GM19467 (cell line): ENCODE measurements around the gene SCN4A.
A peak's percentile ranks its signal among the peaks of the same experiment; 100 is the strongest.

Source experiments
- ATAC-seq: cut with Tn5 transposase; IDR thresholded peaks from one replicate; pipeline ENCODE4 v1.9.1; 2021; ENCODE audit warnings: mild to moderate bottlenecking, moderate library complexity; ENCODE audit not compliant: unreplicated experiment

SCN4A gene

DNA sequence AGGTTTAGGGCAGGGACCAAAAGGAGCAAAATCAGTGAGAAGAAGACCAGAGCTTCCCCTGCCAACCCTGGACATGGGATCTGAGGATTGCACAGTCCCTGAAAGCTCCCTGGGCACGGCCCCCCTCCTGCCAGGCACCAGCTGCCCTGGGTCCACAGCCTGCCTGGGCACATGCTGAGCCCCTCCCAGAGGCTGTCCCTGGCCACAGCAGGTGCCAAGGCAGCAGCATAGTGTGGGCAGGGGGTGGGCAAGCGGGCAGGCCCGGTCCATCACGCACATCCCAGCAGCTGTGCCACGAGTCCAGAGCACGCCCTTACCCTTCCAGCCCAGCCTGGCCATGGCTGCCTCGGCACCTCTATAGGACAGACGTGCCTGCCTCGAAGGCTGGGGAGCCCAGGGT, 12.7 kb downstream of the SCN4A start:
- no peak for ATAC-seq

DNA sequence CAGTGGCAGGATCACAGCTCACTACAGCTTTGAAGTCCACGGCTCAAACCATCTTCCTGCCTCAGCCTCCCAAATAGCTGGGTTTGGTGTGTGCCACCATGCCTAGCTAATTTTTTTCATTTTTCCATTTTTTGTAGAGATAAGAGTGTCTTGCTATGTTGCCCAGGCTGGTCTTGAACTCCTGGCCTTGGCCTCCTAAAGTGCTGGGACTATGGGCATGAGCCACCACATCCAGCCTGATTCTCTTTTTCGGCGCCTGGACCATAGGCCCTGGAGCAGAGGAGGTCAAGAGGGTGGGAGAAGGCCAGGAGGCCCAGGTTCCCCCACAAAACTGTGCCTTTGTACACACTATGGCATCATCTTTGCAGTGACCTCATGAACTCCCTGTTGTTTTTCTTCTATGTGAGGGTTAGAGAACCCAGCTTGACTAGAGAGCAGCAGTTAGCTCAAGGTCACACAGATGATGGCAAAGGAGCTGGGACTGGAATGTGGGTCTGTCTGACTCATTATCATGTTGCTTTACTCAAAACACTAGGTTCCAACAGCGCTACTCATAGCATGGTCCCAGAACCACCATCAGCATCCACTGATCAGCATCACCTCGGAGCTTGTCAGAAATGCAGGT, 16.3 kb downstream of the SCN4A start:
- ATAC-seq: no peak

DNA sequence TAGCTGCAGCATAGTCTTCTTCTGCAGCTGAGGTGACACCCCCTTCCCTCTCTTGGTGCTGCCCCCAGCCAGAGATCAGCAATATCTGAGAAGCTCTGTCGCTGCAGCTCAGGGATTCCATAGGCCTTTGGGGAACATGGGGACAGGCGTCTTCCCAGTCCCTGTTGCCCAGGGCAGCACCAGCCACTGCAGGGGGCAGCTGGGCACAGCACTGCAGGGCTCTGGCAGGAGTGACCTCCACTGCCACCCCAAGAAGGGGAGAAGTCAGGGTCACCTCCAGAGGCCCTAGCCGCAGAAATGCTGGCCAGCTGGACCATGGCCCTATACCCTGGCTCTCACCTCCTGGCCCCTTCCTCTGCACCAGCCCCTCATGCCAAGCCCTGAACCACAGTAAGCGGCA, 16.9 kb downstream of the SCN4A start:
- no peak for ATAC-seq

DNA sequence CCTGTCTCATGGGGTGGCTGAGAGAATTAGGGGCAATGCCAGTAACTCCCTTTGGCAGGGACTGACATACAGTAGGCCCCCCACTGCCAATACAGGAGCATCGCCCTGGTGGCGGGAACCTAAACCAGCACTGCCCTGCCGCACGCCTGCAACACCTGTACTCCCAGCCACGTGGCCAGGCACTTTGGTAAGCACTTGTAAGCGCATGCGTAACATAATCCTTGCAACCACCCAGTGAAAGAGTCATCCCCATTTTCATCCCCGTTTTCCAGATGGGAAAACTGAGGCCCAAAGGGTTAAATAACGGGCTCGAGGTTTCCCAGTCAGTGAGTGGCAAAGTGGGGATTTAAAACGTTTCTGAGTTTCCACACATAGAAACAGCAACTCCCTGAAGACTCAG, 17.5 kb downstream of the SCN4A start:
- no peak for ATAC-seq

DNA sequence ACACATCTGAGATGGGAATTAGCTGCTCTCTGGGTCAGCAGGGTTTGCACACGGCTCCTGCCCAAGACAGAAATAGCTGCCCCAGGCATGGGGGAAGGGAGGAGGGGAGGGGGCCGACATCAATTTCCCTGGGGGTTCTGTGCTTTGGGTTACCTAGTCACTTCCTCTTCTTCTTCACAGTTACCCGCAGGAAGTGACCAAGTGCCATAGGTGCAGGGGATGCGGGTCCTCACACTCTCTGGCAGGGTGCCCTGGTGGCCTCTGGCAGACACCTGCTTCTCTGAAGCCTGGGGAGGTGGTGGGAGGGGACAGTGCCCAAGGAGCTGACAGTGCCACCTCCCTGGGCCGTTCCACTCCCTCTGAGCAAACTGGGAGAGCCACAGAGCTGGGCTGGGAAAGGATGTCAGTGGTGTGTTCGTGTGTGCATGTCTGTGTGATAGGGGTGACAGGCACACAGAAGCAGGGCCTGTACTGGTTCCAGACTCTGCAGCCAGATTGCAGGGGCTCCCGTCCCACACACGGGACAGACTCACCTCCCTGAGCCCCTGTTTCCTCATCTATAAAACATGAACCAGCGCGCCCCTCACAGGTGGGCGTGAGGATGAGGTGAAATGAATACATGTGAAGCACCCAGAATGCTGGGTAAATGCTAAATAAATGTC, 18.2 kb downstream of the SCN4A start:
- ATAC-seq: peak; percentile 70

DNA sequence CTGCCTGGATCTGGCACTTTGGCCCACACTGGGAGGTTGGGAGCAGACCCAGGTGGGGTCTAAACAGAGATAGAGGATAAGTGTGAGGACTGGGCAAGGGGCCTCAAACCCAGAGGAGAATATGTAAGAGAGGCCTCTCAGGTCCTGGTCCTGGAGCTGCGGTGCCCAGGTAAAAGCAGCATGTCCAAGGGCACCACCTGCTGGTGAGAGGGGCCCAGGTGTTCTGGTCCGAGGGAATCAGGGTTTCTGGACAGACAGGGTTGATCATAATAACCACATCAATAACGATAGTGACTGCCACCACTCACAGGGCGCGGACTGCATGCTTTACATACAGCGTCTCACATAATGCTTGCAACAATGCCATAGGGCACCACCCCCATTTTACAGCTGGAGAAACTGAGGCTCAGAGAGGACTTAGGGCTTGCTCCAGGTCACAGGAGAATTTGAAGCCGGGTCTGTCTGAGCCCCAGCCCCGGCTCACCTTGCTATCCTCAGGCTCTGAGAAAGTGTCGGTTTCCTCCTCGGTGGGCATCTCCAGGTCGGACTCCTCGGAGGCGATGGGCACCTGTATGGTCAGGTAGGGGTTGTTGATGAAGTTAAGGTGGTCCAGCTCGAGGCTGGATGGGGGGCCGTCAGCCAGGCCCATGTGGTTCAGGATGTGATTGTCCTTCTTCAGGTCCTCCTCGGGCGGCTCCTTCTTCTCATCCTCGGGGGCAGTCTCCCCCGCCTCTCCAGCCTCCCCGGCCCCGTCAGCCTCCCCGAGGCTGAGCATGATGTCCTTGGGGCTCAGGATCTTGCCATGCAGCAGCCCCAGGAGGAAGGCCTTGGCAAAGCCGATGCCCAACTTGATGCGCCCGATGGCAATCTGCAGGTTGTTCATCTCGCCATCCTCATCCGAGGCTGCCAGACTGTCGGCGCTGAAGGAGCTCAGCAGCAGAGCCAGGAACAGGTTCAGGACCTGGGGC, 21.5 kb downstream of the SCN4A start:
- ATAC-seq: no peak

DNA sequence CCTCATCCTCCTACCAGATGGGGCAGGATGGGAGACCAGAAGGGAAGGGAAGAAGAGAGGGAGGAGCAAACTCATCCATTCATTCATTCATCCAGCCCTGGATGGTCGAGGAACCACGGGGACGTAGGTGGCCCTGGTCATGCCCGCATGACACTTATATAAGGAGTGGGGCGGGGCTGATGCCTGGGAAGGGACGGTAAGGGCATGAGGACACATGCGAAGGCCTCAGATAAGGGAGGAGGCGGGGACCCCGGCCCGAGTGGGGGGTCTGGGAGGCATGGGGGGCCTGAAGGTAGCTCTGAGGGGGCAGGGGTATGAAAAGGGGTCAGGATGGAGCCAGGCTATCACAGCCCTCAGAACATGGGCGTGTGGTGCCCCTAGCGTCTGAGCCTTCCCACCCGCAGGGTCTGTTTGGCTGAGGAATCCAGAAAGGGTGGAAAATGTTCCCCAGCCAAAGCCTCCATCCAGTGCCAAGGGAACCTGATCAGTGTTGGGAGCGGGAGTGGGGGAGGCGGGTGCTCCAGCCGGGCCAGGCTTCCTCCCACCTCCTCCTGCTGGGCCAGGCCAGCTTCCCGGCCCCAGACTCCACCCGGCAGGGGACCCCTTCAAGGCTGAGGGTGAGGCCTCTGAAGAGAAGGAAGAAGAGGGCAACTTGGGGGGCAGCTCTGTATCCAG, 23.0 kb downstream of the SCN4A start:
- ATAC-seq: no peak

- no peak for ATAC-seq
These were observed 24.2 kb downstream of the SCN4A start for GRCh38 chr17:63948521-63948920.

DNA sequence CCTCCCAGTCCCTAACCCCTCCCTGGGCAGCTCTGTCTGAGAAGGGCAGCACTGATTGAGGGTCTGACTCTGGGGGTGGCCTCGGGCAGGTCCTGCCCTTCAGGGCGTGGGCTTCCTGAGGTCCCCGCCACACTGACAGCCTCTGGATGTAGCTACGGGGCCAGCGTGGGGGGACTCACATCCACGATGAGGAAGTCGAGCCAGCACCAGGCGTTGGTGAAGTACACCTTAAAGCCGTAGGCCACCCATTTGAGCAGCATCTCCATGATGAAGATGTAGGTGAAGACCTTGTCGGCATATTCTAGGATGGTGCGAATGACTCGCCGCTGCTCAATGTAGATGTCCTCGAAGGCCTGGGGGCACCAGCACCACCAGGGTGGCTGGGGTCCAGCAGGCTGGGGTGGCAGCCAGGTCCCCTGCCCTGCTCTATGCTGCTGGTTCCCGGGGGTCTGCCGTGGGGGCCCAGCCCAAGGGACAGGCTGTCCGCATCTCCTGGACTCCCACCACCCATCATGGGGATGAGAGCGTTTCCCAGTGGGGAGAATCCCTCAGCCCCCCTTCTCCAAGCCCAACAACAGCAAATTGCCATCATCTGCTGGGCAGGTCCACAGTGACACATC, 24.9 kb downstream of the SCN4A start:
- no peak for ATAC-seq

GRCh38 chr17:63946440-63947363, 26.0 kb downstream of the SCN4A start:
- ATAC-seq: peak; percentile 56

- ATAC-seq: no peak
These were observed 26.8 kb downstream of the SCN4A start for GRCh38 chr17:63945784-63946439.

- no peak for ATAC-seq
These were observed 27.8 kb downstream of the SCN4A start for GRCh38 chr17:63944736-63945499.

- ATAC-seq: no peak
These were observed 29.0 kb downstream of the SCN4A start for GRCh38 chr17:63943745-63944144.

GRCh38 chr17:63942309-63942985, 30.3 kb downstream of the SCN4A start:
- ATAC-seq: no peak

DNA sequence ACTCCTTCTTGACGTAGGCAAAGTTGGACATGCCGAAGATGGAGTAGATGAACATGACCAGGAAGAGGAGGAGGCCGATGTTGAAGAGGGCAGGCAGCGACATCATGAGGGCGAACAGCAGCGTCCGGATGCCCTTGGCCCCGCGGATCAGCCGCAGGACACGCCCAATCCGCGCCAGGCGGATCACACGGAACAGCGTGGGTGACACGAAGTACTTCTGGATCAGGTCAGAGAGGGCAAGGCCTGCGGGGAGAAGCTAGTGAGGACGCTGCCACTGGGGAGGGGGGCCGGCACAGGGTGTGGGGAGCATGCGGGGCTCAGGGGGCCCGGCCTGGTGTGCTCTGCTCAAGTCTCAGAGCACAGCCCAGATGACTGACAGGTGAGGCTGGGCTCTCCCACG, 31.0 kb downstream of the SCN4A start:
- no peak for ATAC-seq

DNA sequence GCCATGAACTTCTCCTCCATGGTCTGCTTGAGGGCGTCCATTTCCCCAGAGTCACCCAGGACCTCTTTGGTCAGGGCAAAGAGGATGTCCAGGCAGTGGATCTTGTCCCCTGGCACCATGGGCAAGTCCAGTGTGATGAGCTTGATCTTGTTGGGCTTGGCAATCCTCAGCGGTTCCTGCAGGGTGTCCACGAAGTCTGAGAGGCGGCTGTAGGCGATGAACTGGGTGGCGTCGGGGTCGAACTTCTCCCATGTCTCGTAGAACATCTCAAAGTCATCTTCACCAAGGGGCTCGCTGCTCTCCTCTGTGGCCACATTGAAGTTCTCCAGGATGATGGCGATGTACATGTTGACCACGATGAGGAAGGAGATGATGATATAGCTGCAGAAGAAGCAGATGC, 31.6 kb downstream of the SCN4A start:
- no peak for ATAC-seq

- ATAC-seq: no peak
These were observed 32.1 kb downstream of the SCN4A start for GRCh38 chr17:63940584-63940983.

DNA sequence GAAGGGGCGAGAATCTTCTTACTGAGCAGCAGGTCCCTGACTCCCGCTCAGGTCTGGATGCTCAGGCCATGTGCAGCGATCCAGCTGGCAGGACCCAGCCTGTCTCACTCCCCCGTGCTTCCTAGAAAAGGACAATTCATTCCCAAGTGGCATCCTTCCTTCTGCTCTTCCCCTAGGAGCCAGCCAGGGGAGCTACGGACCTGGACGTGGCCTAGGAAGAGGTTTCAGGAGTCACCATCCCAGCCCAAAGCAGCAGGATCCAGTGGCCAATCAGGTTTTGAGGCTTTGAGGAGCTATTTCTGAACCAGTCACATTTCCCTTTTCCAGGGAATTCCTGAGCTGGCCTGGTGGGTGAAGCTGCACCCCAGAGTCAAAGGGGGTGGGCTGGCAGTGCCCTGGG, 32.8 kb downstream of the SCN4A start:
- no peak for ATAC-seq
